ENCODE data around the gene STAC2.

DNA sequence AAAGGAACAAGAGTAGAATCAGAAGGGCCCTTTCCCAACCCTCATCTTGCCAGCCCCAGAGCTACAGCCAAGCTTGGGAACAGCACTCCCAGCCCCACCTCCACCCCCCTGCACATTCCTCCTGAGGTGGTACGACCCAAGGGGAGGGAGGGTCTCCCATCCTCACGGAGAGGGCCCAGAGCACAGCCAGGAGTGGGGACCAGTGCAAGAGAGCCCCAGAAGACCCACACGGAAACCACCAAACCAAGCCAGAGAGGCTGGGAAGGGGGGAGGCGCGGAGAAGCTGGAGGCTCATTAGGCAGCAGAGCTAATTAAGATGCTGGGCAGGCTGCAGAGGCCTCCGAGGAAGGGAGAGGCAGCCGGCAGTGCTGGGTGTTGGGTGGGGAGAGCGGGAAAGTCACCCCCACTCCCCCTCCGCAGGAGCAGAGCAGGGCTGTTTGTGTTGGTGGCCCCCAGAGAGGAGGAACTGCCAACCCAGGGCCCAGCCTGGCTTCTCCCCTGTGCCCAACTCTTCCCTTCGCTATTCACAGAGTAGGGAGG lies 30.7 kb downstream of the STAC2 start:
- TF ChIP-seq, protein P1, sequence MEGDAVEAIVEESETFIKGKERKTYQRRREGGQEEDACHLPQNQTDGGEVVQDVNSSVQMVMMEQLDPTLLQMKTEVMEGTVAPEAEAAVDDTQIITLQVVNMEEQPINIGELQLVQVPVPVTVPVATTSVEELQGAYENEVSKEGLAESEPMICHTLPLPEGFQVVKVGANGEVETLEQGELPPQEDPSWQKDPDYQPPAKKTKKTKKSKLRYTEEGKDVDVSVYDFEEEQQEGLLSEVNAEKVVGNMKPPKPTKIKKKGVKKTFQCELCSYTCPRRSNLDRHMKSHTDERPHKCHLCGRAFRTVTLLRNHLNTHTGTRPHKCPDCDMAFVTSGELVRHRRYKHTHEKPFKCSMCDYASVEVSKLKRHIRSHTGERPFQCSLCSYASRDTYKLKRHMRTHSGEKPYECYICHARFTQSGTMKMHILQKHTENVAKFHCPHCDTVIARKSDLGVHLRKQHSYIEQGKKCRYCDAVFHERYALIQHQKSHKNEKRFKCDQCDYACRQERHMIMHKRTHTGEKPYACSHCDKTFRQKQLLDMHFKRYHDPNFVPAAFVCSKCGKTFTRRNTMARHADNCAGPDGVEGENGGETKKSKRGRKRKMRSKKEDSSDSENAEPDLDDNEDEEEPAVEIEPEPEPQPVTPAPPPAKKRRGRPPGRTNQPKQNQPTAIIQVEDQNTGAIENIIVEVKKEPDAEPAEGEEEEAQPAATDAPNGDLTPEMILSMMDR (IDR thresholded peaks at IDR 0.05) = no peak
- no peak for TF ChIP-seq POLR2A (IDR thresholded peaks at IDR 0.05)

All from adrenal gland (tissue), 5 donors.